NOMO-1 treated with DMSO at 0.1 percent for 48 hours (cell line): ENCODE results near the gene TIAL1.
A peak's percentile ranks its signal among the peaks of the same experiment; 100 is the strongest.
"Not testable (repeated sequence)": the region's sequence is repeated elsewhere in the genome, so short reads cannot be mapped to it uniquely, and the experiment has no call there.

Source experiments
- DNase-seq: peaks from one replicate; lab custom pipeline; 2025; ENCODE audit not compliant: unreplicated experiment; lab: John Stamatoyannopoulos, UW

TIAL1 gene, protein sequence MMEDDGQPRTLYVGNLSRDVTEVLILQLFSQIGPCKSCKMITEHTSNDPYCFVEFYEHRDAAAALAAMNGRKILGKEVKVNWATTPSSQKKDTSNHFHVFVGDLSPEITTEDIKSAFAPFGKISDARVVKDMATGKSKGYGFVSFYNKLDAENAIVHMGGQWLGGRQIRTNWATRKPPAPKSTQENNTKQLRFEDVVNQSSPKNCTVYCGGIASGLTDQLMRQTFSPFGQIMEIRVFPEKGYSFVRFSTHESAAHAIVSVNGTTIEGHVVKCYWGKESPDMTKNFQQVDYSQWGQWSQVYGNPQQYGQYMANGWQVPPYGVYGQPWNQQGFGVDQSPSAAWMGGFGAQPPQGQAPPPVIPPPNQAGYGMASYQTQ

DNA sequence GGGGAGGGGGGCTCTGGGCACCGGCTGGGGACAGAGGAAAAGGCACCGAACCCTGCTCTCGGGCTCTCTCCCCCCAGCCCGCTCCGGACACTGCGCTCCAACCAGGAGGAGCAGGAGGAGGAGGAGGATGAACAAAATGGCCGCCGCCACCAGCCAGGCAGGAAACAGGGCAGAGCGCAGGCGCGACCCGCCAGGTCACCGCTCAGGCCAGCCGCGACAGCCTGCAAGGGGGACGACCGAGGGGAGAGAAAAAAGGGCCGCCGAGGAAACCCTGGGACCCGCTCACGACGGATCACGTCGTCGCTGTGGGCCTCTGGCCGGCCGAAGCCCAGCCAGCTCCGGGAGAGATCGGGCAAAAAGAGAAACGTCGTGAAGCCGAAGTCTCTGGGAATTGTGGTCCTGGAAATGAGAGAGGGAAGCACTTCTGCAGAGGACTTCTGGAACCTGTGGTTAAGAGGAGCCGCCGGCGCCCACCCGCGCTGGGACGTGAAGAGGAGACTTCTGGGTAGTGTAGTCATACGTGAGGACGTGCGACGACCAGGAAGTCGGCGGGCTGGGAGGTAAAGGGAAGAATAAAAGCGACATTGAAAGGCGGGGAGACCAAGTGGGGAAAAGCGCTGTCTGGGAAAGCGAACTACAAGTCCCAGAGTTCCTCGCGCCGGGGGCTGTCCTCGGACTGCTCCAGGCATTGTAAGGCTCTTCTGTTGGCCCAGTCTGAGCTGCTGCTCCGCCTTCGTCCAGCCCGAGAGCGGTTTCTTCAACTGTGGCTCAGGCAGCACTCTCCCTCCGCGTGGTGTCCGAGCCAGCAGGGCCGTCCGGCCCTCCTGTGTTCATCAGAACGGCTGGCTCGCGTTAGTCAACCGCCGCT lies at the start of gene TIAL1:
TIAL1 (minus strand) TSS at position 428 of the 868 bp plus-strand sequence. CDS start 499 bp downstream, outside the sequence.
- DNase-seq = peak; percentile 99

DNA sequence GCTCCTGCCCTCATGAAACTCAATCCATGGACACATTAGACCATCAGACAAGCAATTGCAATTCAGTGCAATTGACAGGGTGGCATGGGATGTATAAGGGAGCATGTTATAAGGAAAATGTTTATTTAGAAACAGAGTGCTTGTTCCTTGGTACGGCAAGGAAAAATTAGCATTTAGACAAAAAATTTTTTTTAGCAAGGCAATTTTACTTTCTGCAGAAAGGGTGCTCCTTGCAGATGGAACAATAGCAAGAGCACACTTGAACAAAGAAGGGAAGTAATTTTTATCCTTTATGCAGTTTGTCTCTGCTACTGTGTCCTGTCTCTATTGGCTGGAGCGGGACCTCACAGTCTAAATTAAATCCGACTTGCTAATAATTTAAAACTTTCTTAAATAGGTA lies 48.2 kb upstream of the TIAL1 start:
- DNase-seq = no peak

- DNase-seq = no peak
Measured at GRCh38 chr10:119644205-119644814, 47.5 kb upstream of the TIAL1 start.

DNA sequence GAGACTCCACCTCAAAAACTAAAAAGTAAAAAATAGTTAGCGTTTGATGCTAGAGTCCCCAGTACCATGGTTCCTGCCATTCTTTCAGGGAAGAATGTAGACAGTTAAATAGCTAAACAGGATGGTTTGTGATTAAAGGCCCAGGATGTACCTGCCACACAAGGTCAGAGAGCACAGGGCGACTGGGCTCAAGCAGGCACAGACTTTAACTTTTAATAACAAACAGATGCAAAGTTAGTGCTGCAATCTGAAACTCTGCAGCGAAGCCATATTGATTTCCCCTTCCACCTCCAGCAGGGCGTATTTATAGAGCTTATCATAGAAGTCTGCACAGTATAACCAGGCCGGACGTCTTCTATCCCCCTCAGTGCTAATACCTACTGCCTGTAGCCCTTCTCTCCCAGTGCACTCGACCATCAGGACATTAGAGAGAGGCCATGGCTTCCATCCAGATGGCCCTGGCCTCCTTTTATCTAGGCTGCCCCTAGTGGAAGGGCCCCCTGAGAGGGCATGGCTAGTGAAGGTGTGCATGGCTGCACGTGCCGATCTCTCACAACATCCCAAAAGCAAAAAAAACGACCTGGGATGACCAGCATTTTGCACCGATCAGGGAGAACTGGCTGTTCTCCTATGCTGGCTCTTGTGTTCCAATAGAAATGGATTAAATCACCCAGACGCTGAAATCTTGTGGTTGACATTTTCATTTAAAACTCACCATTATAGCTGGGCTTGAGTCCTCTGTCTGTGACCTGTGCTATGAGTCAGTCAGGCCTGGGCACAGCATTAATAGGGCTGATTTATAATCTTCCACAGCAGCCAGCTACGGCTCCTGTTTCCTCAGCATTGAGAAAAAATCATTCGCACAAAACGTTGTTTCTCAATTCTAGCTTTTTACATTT lies 46.8 kb upstream of the TIAL1 start:
- DNase-seq = no peak

- no peak for DNase-seq
Measured at GRCh38 chr10:119642556-119643111, 45.9 kb upstream of the TIAL1 start.

- no peak for DNase-seq
Measured at GRCh38 chr10:119640875-119641526, 44.2 kb upstream of the TIAL1 start.

DNA sequence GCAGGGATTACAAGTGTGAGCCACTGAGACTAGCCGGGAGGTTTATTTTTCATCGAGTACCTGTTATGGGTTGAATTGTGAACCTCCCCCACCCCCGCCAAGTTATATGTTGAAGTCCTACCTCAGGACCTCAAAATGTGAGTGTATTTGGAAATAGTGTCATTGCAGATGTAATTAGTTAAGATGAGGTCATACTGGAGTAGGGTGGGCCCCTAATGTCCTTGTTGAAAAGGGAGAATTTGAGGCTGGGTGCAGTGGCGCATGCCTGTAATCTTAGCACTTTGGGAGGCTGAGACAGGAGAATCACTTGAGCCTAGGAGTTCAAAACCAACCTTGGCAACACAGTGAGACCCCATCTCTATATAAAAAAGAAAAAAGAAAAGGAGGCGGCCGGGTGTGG lies 43.6 kb upstream of the TIAL1 start:
- no peak for DNase-seq

DNA sequence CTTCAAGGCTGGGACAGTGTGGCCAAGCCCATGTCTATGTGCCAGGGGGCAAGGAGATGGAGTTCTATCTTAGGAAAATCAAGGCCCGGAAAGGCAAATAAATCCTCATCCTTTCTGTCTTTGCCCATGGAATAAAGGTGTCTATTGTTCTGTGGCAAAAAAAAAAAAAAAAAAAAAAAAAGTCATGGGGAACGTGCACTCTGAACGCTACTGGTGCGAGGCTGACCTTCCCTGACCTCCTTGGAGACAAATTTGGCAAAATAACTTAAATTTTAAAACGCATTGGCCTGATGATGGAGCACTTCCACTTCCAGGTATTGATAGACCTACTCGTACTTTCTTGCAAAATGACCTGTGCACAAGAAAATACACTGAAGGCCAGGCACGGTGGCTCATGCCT lies 42.2 kb upstream of the TIAL1 start:
- DNase-seq = no peak

GRCh38 chr10:119637631-119638030 lies 40.9 kb upstream of the TIAL1 start:
- no peak for DNase-seq

DNA sequence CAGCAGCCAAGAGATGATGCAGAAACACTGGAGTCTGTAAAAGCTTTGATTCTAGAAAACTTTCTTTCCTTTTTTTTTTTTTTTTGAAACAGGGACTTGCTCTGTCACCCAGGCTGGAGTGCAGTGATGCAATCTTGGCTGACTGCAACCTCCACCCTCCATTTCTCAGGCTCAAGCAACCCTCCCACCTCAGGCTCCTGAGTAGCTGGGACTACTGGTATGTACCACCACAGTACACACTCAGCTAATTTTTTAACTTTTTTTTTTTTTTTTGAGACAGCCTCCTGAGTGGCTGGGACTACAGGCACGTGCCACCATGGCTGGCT lies 37.4 kb upstream of the TIAL1 start:
- DNase-seq = peak; percentile 4

- no peak for DNase-seq
Measured at GRCh38 chr10:119633538-119634218, 36.9 kb upstream of the TIAL1 start.

GRCh38 chr10:119630300-119630699 lies 33.5 kb upstream of the TIAL1 start:
- DNase-seq = no peak

DNA sequence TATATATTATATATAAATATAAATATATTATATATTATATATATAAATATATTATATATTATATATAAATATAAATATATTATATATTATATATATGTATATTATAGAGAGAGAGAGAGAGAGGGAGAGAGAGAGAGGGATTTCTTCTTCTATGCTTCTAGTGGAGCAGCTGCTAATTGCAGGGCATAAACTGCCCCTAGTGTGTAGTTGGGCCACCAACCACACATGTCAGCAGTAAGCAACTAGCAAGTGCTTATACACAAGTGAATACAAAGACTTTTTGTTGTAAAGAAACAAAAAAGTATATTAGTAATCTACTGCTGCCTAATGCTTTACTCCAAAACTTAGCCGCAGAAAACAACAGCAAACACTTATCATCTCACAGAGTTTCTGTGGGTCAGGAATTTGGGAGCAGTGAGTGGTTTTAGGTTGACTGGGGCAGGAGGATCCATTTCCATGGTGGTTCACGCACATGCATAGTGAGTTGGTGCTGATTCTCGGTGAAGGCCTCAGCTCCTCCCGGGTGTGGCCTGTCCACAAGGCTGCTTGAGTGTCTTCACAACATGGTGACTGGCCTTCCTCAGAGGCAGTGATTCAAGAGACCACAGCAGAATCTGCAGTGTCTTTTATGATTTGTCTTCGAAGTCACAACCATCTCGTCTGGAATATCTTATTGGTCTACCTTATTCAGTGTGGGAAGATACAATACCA lies 29.0 kb upstream of the TIAL1 start:
- no peak for DNase-seq

DNA sequence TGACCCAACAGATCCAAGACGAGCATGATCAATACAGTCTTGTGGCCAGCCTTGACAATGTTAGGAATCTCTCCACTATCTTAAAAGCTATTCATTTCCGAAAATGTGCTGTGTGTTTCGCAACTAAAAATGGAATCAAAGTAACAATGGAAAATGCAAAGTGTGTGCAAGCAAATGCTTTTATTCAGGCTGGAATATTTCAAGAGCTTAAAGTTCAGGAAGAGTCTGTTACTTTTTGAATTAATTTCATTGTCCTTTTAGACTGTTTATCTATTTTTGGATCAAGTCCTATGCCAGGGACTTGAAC lies 24.3 kb upstream of the TIAL1 start:
- no peak for DNase-seq

DNA sequence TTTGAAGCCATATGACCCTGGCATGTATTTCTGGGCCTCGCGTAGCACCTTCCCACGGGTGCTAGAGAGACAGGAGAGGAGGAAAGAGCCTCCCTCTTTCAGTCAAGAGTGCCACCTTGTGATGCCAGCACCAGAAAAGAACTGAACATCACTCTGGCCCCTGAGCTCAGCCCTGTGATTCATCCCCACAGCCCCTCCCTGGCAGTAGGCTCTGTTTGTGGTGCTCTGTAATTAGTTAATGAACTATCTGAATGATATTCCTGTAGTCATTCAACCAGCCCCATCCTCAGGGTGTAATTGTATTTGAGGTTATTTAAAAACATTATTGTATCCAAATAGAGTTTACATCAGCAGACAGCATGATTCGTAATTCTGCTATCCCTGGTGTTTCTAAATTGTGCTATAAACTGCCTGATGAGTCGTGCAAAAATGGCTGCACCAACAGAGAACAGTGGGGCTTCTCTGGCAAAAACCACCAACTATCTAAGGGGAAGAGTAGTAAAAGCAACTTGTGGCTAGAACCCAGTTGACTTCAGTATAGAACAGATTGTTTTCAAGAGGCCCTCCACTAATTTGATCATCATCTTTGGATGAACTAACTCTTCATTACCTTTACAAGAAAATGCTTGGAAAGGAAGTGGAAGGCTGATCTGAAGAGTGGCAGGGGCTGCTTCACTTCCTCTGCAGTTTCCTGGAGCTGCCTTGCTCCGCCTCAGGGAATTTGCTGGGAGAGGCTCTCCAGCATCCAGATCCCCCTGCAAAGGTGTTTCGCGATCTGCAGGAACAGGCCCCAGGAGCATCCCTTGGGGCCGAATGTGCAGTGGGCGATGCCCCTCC lies 23.7 kb upstream of the TIAL1 start:
- no peak for DNase-seq

DNA sequence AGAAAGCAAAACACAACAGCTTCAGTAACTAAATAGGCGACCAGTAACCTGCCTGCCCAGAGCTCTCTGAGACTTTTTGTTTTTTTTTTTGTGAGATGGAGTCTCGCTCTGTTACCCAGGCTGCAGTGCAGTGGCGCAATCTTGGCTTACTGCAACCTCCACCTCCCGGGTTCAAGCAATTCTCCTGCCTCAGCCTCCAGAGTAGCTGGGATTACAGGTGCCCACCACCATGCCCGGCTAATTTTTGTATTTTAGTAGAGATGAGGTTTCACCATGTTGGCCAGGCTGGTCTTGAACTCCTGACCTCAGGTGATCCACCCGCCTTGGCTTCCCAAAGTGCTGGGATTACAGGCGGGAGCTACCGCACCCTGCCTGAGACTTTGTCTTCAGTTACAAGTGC lies 23.0 kb upstream of the TIAL1 start:
- DNase-seq = not testable (repeated sequence)

DNA sequence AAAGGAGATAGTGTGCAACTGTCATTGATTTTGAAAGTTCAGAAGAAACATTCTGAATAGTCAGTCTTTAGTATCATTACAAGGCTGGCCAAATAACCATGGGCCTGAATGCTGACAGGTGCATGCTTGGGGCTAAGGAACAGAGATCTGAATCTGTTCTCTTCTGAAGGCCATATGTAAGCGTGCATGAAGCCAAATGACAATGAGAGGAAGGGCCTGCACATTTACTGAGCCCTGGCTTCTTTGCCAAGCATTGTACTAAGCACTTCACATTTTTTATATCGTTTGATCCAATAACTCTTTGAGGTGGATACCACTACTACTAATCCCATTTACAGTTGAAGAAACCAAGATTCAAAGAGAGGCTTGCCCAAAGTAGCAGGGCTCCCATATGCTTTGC lies 22.5 kb upstream of the TIAL1 start:
- no peak for DNase-seq

GRCh38 chr10:119616882-119617570 lies 20.3 kb upstream of the TIAL1 start:
- DNase-seq = no peak
